ENCODE data around the gene CCND2.

Gene CCND2

DNA sequence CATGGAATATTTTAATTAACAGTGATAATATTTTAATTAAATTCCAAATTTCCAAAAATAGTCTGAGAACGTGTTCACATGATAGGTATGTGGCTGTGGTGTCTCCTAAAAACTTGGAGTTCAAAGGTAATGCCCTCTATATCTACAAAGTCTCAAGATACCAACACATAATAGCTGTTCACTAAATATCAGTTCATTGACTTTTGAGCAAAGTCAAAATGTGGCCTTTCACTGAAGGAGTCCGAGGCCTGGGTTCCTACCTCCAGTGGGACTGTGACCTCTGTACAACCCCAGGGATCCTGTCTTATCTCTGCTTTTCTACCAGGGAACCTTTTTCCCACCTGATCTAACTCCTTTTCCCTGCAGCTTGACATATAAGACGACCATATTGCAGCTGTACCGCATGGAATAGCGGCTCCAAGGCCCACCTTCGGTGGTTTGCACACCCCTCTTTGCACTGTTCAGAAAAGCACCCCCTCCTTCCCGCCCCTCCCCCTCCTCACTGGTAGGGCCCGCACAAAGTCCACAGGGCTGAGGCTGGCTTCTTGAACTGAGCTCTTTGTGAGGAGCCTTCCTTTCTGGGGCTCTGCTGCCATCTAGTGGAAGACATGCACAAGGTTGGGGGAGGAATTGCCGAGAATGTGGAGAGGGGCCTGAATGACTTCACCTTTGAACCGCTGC is 3.1 kb downstream of the CCND2 start:
- peaks cover under 1% of the 10 kb centered on the region; the same call in 1 of the 2 replicates for H3K27me3 ChIP-seq (ENCODE audit: insufficient read depth, low read length)
- H3K4me1 ChIP-seq (ENCODE audit: control insufficient read depth, insufficient read depth, low read length, unreplicated experiment): peaks cover 34% of the 10 kb centered on the region
- no peak overlapping the region for H3K4me3 ChIP-seq (ENCODE audit: low read depth, low read length)
- no peak overlapping the region for H3K27ac ChIP-seq (ENCODE audit: low read depth, low read length)
- H2AFZ ChIP-seq (ENCODE audit: low read length, unreplicated experiment): no peak overlapping the region
- peaks cover 8% of the 10 kb centered on the region; the same call in 1 of the 2 replicates for H3K36me3 ChIP-seq (ENCODE audit: insufficient read depth, low read length)
- H3K79me2 ChIP-seq (ENCODE audit: control insufficient read depth, insufficient read depth, low read length, unreplicated experiment): peaks cover 19% of the 10 kb centered on the region

DNA sequence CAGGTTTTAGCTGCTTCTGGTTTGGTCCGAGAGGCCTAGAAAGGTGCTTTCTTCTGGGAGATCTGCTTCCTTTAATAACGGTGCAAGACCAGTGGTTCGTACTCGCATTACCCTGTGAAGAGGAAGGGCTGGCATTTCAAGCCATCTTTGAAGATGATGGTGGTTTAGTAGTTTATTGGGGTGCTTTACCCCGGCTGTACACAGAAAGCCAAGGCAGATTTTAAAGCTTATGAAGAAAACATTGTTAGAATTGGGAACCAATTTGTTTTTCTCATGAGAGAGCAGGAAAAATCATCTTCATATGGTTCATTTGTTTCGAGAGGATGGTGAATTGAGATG is 3.6 kb downstream of the CCND2 start:
- Histone ChIP-seq H3K27me3 (ENCODE audit: insufficient read depth, low read length) (no peaks in the 10 kb centered on the region), H3K36me3 (ENCODE audit: insufficient read depth, low read length) (peaks cover 8% of the 10 kb centered on the region; the same call in 1 of the 2 replicates), H3K4me1 (ENCODE audit: control insufficient read depth, insufficient read depth, low read length, unreplicated experiment) (peaks cover 34% of the 10 kb centered on the region), H3K79me2 (ENCODE audit: control insufficient read depth, insufficient read depth, low read length, unreplicated experiment) (peaks cover 19% of the 10 kb centered on the region), H3K27ac (ENCODE audit: low read depth, low read length) (no peak overlapping the region), H3K4me3 (ENCODE audit: low read depth, low read length) (no peak overlapping the region), H2AFZ (ENCODE audit: low read length, unreplicated experiment) (no peak overlapping the region)

DNA sequence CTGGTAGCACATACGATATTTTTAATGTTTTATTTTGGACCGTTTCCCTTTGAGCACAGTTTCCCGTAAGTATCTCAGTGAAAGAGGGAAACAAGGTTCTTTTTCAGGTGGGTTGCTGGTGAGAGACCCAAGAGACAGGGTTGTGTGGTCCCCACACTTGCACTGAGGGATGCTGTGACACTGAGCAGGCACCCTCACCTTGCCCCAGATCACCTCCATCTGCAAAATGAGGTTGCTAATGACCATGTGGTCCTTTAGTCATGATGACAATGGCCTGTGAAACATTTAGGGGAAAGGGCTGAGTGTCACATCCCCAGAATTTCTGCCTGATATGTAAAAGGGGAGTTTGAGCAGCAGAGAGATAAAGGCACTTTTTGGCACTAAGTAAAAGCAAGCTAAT is 4.3 kb downstream of the CCND2 start:
- H3K4me3 ChIP-seq (ENCODE audit: low read depth, low read length): no peak overlapping the region
- H3K79me2 ChIP-seq (ENCODE audit: control insufficient read depth, insufficient read depth, low read length, unreplicated experiment): peaks cover 19% of the 10 kb centered on the region
- no peak overlapping the region for H3K27ac ChIP-seq (ENCODE audit: low read depth, low read length)
- H3K27me3 ChIP-seq (ENCODE audit: insufficient read depth, low read length): no peaks in the 10 kb centered on the region
- H3K4me1 ChIP-seq (ENCODE audit: control insufficient read depth, insufficient read depth, low read length, unreplicated experiment): peaks cover 34% of the 10 kb centered on the region
- no peak overlapping the region for H2AFZ ChIP-seq (ENCODE audit: low read length, unreplicated experiment)
- H3K36me3 ChIP-seq (ENCODE audit: insufficient read depth, low read length): peaks cover 14% of the 10 kb centered on the region; the same call in 1 of the 2 replicates

DNA sequence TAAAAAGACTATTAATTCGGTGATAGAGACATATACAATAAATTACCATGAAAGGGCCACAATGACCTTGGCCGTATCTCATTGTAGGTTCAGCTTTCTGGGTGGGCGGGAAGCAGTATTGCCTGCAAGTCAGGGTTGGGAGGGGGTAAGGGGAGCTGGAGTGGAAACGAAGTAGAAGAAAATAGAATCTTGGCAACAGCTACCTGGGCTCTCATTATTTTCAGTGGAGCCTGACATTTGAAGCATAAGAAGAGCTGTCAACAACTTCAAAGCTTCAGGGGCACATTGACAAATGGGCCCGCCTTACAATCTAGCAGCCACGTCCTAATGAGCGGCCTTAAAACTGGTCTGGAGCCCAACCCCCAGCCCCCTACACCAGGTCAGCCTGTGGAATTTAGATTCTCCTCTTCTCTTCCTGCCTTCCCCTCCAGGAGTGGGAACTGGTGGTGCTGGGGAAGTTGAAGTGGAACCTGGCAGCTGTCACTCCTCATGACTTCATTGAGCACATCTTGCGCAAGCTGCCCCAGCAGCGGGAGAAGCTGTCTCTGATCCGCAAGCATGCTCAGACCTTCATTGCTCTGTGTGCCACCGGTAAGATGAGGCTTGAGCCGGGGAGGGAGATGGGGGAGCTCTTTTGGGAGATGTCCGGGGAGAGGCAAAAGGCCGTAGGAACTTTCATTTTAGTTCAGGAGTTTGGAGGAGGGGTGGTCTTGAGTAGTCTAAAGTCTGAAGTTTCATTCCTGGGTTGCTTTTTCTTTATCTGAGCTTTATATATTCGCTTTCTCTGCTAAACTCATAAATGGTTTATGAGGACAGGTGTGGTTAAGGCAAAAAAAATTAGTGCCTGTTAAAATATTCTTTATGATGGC is 5.0 kb downstream of the CCND2 start:
- no peak overlapping the region for H3K27ac ChIP-seq (ENCODE audit: low read depth, low read length)
- no peak overlapping the region for H3K4me3 ChIP-seq (ENCODE audit: low read depth, low read length)
- no peak overlapping the region for H2AFZ ChIP-seq (ENCODE audit: low read length, unreplicated experiment)
- no peaks in the 10 kb centered on the region for H3K27me3 ChIP-seq (ENCODE audit: insufficient read depth, low read length)
- peaks cover 14% of the 10 kb centered on the region; the same call in 1 of the 2 replicates for H3K36me3 ChIP-seq (ENCODE audit: insufficient read depth, low read length)
- H3K79me2 ChIP-seq (ENCODE audit: control insufficient read depth, insufficient read depth, low read length, unreplicated experiment): peaks cover 19% of the 10 kb centered on the region
- H3K4me1 ChIP-seq (ENCODE audit: control insufficient read depth, insufficient read depth, low read length, unreplicated experiment): peaks cover 34% of the 10 kb centered on the region

DNA sequence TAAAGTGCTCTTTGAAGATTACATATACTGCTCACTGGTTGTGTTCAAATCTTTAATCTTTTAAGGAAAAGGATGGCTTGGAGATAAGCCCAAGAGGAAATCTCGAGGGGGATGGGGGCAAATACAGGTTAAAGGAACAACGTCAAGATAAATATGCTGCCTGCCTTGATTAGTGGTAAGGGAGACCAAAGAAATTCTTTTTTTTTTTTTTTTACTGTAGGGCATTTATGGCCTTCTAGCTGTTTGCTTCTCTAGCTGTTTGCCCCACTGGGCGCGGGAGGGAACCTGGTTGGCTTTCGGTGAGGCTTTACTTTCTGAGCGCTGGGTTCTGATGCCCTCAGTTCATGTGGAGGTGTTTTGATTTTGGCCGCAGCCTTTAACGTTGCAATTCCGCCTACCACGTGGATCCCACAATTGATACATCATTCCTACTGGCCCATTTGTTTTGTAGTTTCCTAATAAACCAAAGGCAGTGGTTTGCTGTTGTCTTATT is 5.7 kb downstream of the CCND2 start:
- Histone ChIP-seq H3K27ac (ENCODE audit: low read depth, low read length) (no peak overlapping the region), H3K4me3 (ENCODE audit: low read depth, low read length) (no peak overlapping the region), H2AFZ (ENCODE audit: low read length, unreplicated experiment) (no peak overlapping the region), H3K4me1 (ENCODE audit: control insufficient read depth, insufficient read depth, low read length, unreplicated experiment) (peaks cover 34% of the 10 kb centered on the region), H3K36me3 (ENCODE audit: insufficient read depth, low read length) (peaks cover 14% of the 10 kb centered on the region; the same call in 1 of the 2 replicates), H3K27me3 (ENCODE audit: insufficient read depth, low read length) (no peaks in the 10 kb centered on the region), H3K79me2 (ENCODE audit: control insufficient read depth, insufficient read depth, low read length, unreplicated experiment) (peaks cover 14% of the 10 kb centered on the region)

DNA sequence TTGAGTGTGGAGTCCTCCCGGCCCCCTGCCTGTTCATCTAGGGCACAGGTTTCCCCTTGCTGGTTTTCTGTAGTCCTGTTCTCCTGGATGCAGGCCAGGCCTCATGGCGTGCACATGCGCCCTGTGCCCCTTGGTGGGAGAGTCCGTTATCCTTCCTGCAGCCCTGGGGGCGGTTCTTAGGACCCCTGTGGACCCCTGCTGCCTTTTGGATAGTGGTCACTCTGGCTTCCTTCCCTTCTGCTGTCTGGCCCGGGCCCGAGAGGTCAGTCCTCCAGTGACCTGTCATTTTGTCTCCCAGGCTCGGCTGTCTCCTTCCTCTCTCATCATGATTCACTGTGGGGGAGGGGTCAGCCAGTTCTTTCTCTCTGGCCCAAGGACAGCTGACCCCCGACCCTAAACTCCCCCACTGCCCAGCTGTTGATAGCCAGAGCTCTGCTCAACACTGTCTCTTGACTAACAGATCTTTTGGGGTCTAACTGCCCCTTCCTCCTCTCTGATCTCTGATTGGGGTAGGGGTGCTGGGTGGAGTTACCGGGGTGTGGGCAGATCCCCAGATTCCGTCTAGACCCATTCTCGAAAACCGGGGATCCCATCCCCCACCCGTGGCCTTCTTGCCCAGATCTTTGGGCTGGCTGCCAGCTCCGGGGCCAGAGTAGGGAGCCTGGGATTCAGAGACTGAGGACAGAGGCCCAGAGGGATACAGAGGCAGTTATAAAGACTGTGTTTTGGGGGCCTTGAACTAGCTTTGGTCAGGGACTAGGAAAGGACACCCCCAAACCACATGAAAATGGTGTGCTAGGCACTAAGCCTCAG is 7.0 kb downstream of the CCND2 start:
- Histone ChIP-seq H3K27ac (ENCODE audit: low read depth, low read length) (peak overlapping the region; percentile 35; the same call in 1 of the 2 replicates), H3K36me3 (ENCODE audit: insufficient read depth, low read length) (peaks cover 14% of the 10 kb centered on the region; the same call in 1 of the 2 replicates), H3K79me2 (ENCODE audit: control insufficient read depth, insufficient read depth, low read length, unreplicated experiment) (peaks cover 4% of the 10 kb centered on the region), H3K4me1 (ENCODE audit: control insufficient read depth, insufficient read depth, low read length, unreplicated experiment) (peaks cover 34% of the 10 kb centered on the region), H2AFZ (ENCODE audit: low read length, unreplicated experiment) (no peak overlapping the region), H3K4me3 (ENCODE audit: low read depth, low read length) (0 out of 2 replicates have a peak overlapping the region, but pooled peaks have one; percentile 30), H3K27me3 (ENCODE audit: insufficient read depth, low read length) (no peaks in the 10 kb centered on the region)

DNA sequence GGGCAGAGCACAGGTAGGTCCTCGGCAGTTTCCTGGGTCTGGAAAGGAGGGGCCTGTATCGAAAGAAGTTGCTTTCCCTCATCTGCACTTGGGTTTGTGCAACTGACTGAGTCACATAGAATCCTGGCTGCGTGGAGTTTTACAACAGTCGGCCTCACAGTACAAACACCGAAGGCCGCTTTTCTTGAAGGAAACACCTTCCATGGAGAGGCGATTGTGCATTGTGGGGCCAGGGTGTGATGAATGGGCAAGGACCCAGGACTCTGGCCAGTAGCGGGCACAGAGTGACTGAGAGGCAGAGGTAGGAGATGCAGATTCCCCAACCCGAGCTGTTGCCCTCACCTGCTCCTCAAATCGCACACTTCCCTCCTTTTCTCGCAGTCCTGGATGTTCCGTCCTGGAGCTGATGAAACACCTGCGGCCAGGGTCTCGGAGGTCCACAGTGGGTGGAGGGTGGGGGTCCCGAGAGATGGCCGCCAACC is 7.7 kb downstream of the CCND2 start:
- Histone ChIP-seq H3K4me1 (ENCODE audit: control insufficient read depth, insufficient read depth, low read length, unreplicated experiment) (peaks cover 30% of the 10 kb centered on the region), H2AFZ (ENCODE audit: low read length, unreplicated experiment) (no peak overlapping the region), H3K27me3 (ENCODE audit: insufficient read depth, low read length) (no peaks in the 10 kb centered on the region), H3K36me3 (ENCODE audit: insufficient read depth, low read length) (peaks cover 17% of the 10 kb centered on the region; the same call in 1 of the 2 replicates), H3K79me2 (ENCODE audit: control insufficient read depth, insufficient read depth, low read length, unreplicated experiment) (peaks cover under 1% of the 10 kb centered on the region), H3K27ac (ENCODE audit: low read depth, low read length) (peak overlapping the region; percentile 35; the same call in 1 of the 2 replicates), H3K4me3 (ENCODE audit: low read depth, low read length) (0 out of 2 replicates have a peak overlapping the region, but pooled peaks have one; percentile 30)

DNA sequence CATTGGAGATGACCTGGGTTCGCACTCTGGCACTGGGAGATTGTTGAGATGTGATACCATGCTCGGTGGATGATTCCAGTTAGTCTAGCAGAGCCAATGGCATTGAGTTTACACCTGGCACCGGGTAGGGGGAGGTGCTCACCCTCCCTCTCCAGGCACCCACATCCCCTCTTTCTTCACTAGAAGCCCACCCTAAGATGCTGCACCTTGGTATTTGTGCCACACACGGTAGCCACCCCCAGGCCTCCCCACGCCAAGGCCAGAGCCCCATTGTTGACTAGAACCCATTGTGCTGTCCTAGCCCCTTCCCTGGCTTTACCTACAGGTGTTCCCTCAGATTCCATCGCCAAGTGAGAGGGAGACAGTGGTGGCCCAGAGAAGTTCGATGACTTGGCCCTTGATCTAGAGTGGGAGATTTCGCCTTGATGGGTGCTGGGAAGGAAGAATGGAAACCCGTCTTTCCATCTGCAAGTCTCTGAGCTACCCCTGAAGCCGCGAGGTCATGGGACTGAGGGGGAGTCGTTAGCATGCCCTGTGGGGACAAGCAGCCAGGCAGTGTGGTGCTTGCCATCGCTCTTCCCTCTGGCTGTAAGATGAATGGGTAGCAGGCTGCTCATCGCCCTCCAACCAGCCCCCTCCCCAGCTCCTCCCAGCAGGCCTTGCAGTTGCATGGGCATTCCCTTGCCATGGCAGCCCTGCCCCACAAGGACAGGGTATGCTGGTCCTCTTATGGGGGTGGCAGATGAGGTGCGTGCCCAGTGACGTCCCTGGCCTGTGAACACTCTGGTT is 8.7 kb downstream of the CCND2 start:
- Histone ChIP-seq H2AFZ (ENCODE audit: low read length, unreplicated experiment) (no peak overlapping the region), H3K36me3 (ENCODE audit: insufficient read depth, low read length) (peaks cover 17% of the 10 kb centered on the region; the same call in 1 of the 2 replicates), H3K4me3 (ENCODE audit: low read depth, low read length) (no peak overlapping the region), H3K27me3 (ENCODE audit: insufficient read depth, low read length) (no peaks in the 10 kb centered on the region), H3K79me2 (ENCODE audit: control insufficient read depth, insufficient read depth, low read length, unreplicated experiment) (no peaks in the 10 kb centered on the region), H3K4me1 (ENCODE audit: control insufficient read depth, insufficient read depth, low read length, unreplicated experiment) (peaks cover 24% of the 10 kb centered on the region), H3K27ac (ENCODE audit: low read depth, low read length) (no peak overlapping the region)

DNA sequence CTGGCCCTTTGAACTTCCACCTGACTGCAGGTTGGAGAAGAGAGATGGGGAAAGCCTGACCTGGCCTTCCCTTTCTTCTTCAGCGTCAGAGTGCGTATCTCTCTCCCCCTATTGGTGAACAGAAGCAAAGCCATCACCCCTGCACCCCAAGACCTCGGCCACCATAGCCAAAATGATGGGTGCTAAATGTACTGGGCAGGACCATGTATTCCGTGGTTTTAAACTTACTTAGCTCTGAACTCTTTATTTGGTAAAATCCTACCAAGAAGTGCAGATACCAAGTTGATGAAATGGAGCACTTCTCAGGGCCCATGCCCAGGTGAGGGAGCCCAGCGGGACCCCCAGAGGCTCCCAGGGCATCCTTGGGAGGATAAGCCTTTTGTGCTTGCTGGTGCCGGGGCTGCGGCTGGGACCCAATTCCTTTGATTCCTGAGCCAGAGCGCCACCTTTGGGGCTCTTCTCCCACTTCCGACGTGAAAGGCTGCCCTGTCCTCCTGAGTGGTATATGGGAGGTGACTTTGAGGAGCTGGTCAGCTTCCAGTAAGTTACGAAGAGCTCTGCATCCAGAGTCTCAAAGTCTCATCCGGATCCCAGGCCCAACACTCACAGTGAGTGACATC is 9.4 kb downstream of the CCND2 start:
- Histone ChIP-seq H2AFZ (ENCODE audit: low read length, unreplicated experiment) (no peak overlapping the region), H3K36me3 (ENCODE audit: insufficient read depth, low read length) (peaks cover 17% of the 10 kb centered on the region; the same call in 1 of the 2 replicates), H3K4me3 (ENCODE audit: low read depth, low read length) (no peak overlapping the region), H3K79me2 (ENCODE audit: control insufficient read depth, insufficient read depth, low read length, unreplicated experiment) (no peaks in the 10 kb centered on the region), H3K27ac (ENCODE audit: low read depth, low read length) (no peak overlapping the region), H3K4me1 (ENCODE audit: control insufficient read depth, insufficient read depth, low read length, unreplicated experiment) (peaks cover 30% of the 10 kb centered on the region), H3K27me3 (ENCODE audit: insufficient read depth, low read length) (no peaks in the 10 kb centered on the region)
